GM18867 (cell line): ENCODE results near the gene SHB.

Experiments used
- ATAC-seq: cut with Tn5 transposase; IDR thresholded peaks from one replicate; pipeline ENCODE4 v1.9.1; 2021; ENCODE audit warnings: mild to moderate bottlenecking, moderate library complexity; ENCODE audit not compliant: unreplicated experiment

Gene SHB

DNA sequence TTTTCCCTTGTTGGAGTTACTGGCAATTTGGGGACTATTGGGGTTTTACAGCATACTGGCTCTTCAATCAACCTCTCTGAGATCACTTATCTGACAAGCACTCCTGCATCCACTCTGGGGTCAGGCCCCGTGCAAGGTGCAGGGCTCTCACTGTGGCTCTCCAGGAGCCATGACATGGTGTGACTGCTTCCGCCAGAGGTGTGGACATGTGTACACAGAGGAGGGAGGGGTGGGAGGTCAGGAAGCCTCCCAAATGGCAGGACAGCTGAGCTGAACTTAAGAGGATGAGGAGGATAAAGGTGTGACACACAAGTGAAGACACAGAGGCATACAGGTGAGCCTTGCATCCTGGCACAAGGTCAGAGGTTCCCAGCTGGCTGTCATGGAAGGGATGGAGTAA is 24.3 kb downstream of the SHB start:
- no peak for ATAC-seq

- ATAC-seq, result no peak
These were observed 24.9 kb downstream of the SHB start for GRCh38 chr9:38043931-38044623.

DNA sequence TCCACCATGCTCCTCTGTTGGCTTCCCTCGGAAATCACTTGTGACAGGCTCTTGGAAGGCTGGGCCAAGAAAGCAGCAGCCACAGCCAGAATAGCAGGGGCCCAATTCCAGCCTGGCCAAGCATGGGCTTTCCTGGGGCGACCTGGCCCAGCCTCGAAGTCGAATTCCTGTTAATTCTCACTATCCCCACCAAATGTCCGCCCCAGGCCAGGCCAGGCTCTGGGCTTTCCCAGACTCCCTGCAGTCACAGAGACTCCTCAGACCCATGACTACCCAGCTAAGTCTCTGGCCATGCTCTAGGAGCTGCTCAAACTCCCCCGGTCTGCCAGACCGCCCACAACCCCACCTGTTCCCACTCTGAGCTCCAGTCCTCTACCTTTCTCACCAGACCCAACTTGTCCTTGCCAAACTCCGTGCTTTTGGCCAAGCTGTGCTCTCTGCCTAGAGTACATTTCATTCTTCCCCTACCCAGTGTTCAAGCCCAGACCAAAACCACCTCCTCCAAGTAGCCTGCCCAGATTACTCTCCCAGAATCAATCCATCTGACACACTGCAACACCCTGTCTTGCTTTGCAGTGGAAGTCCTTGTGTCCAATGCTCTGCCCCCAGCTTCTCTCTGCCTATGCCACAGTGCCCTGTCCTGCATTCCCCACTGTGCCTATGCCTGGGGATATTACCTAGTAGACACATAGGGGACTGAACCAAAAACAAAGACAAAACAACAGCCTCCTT is 26.2 kb downstream of the SHB start:
- ATAC-seq, result no peak

GRCh38 chr9:38041564-38042243 is 27.3 kb downstream of the SHB start:
- no peak for ATAC-seq

GRCh38 chr9:38039907-38040682 is 28.9 kb downstream of the SHB start:
- no peak for ATAC-seq

- no peak for ATAC-seq
These were observed 29.7 kb downstream of the SHB start for GRCh38 chr9:38039090-38039906.

DNA sequence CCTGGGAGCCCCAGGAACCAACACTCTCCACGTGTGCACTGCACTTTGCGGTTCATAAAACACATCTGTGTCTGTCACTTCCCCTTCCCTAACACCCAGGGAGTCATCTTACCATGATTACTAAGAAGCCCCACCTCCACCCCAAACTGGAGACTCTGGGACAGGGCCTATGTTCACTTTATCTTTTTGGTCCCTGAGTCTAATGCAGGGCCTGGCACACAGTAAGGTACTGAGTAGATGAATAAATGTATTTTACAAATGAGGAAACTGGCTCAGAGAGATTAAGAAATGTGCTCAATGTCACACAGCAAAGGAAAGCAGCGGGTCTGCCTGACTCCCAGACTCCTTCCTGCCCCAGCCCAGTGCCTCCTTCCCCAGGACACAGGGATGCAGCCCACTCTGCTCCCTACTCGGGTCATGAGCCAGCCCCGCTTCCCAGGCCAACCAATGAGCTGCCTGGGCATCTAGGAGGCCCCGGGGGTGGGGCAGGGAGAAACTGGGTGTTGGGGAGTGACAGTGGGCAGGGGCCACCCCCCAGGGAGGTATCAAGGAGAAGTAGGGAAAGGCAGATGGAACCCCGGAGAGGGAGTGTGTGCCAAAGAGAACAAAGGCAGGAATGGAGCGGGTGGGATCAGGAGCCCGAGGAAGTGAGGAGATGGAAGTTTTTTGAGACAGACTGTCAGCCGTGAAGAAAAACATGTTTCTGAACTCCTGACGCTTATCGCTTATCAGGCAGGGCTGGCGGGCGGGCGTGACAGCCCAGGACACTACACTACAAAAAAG is 30.5 kb downstream of the SHB start:
- no peak for ATAC-seq

DNA sequence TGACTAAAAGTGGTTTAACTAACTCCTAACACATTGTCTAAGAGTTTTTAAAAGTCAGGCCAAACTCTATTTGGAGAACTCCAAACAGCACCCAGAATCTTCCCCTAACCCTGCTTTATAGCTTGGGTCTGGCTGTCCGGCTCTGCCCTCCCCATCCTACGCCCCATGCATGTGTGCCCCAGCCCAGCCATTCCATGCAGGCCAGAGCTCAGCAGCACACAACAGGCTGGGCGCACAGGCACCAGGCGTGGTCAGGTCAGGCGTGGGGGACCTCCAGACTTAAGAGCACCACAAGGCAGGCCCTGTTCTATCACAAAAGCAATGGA is 31.1 kb downstream of the SHB start:
- no peak for ATAC-seq

GRCh38 chr9:38036359-38037084 is 32.5 kb downstream of the SHB start:
- ATAC-seq, result no peak

- ATAC-seq, result no peak
These were observed 33.2 kb downstream of the SHB start for GRCh38 chr9:38035873-38036272.

DNA sequence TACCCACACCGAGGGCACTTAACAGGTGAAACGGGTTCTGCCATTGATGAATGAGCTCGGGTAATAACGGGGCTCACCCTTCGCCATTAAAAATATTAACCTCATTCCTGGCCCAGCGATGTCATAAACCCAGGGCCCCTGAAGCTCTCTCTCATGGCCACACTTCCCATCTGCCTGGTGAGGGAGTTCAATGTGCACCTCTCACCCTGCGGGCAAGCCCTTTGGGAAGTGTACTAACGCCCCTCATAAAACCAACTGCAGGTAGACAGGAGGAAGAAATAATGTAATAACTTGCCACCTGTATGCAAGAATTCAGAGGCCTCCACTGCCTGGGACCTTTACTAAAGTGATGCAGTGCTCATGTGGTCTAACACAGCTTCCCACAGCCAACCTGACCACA is 35.1 kb downstream of the SHB start:
- ATAC-seq, result no peak

- no peak for ATAC-seq
These were observed 36.5 kb downstream of the SHB start for GRCh38 chr9:38032266-38033110.

DNA sequence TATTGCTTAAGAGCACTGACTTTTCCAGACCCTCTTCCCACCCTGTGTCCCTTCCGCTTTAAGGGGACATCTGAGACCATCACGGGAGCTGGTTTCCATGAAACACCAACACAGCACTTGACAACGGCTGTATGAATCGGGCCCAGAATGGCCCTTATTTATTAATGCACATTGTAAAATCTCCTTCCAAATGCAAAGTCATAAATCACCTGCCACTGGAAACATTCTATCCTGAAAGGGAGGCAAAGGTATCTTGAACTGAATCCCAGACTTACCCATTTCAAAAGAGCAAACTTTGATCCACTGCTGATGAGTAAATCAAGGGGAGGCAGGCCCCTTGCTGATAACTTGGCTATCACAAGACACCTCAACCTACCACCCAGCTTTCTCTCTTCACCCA is 37.4 kb downstream of the SHB start:
- ATAC-seq, result no peak

GRCh38 chr9:38030658-38031057 is 38.4 kb downstream of the SHB start:
- no peak for ATAC-seq

GRCh38 chr9:38029915-38030638 is 39.0 kb downstream of the SHB start:
- no peak for ATAC-seq

GRCh38 chr9:38027714-38028113 is 41.3 kb downstream of the SHB start:
- no peak for ATAC-seq

GRCh38 chr9:38026840-38027527 is 42.0 kb downstream of the SHB start:
- ATAC-seq, result no peak
